Hepatocyte (in vitro differentiated cells): ENCODE results near the gene PPP1CC. TPM values are rescaled to one million over a fixed set of nuclear protein-coding genes. Genes with fewer than 3 reads are reported as not detected.

Source experiments
- DNase-seq: peaks from one replicate; pipeline ENCODE4 v3.0.0-alpha.2; 2016; ENCODE audit warnings: low spot score
- H2AFZ ChIP-seq: fragments of 200-600 bp; sonication (generic); 2 replicates; pipeline ENCODE4 v1.6.0; 2016; ENCODE audit warnings: antibody characterized with exemption, mild to moderate bottlenecking
- H3K27ac ChIP-seq: fragments of 200-600 bp; sonication (generic); 2 replicates; pipeline ENCODE4 v1.5.1; 2016; ENCODE audit warnings: mild to moderate bottlenecking
- H3K27me3 ChIP-seq: fragments of 200-600 bp; sonication (generic); 2 replicates; pipeline ENCODE4 v1.6.1; 2016
- H3K36me3 ChIP-seq: fragments of 200-600 bp; sonication (generic); replicated peaks from 2 replicates; pipeline ENCODE4 v1.5.1; 2016; ENCODE audit warnings: low read depth; ENCODE audit not compliant: insufficient read depth
- H3K4me1 ChIP-seq: fragments of 200-600 bp; sonication (generic); 2 replicates; pipeline ENCODE4 v1.5.1; 2016; ENCODE audit warnings: mild to moderate bottlenecking, moderate library complexity; ENCODE audit not compliant: insufficient read depth
- H3K4me2 ChIP-seq: fragments of 200-600 bp; sonication (generic); 2 replicates; pipeline ENCODE4 v1.6.0; 2016
- H3K4me3 ChIP-seq: fragments of 200-600 bp; sonication (generic); 2 replicates; pipeline ENCODE4 v1.5.1; 2016; ENCODE audit warnings: mild to moderate bottlenecking
- H3K79me2 ChIP-seq: fragments of 200-600 bp; sonication (generic); 2 replicates; pipeline ENCODE4 v1.6.0; 2017; ENCODE audit warnings: mild to moderate bottlenecking
- H3K9me2 ChIP-seq: fragments of 200-600 bp; sonication (generic); replicated peaks from 2 replicates; pipeline ENCODE4 v1.6.0; 2017; ENCODE audit warnings: mild to moderate bottlenecking; ENCODE audit not compliant: insufficient read depth
- H3K9me3 ChIP-seq: fragments of 200-600 bp; sonication (generic); 2 replicates; pipeline ENCODE4 v1.5.1; 2016; ENCODE audit warnings: low read depth, mild to moderate bottlenecking
- H4K20me1 ChIP-seq: fragments of 200-600 bp; sonication (generic); 2 replicates; pipeline ENCODE4 v1.6.0; 2016; ENCODE audit warnings: mild to moderate bottlenecking; ENCODE audit not compliant: insufficient read depth, poor library complexity, severe bottlenecking
- CTCF ChIP-seq: fragments of 200-600 bp; sonication (generic); IDR thresholded peaks from 2 replicates; pipeline ENCODE4 v1.5.1; 2016; ENCODE audit warnings: antibody characterized with exemption, mild to moderate bottlenecking; ENCODE audit not compliant: poor library complexity
- EZH2 ChIP-seq: fragments of 200-600 bp; sonication (generic); IDR thresholded peaks from 2 replicates; pipeline ENCODE4 v1.6.1; 2016; ENCODE audit warnings: antibody characterized with exemption, mild to moderate bottlenecking, borderline replicate concordance
- EZH2phosphoT487 ChIP-seq: fragments of 200-600 bp; sonication (generic); IDR thresholded peaks from one replicate; pipeline ENCODE4 v1.6.1; 2018; ENCODE audit warnings: antibody characterized with exemption, mild to moderate bottlenecking, low read depth, moderate library complexity; ENCODE audit not compliant: unreplicated experiment, severe bottlenecking
- WGBS: methylation state at CpG from one replicate; pipeline ENCODE4 v1.1.6; 2016; ENCODE audit warnings: low lambda C conversion rate; ENCODE audit errors: missing lambda C conversion rate; 5-methylcytosine and 5-hydroxymethylcytosine counted together
- polyA plus RNA-seq: library from polyadenylated mRNA; unstranded; fragments of >200 nt; fragmentation: Nextera tagmentation; extraction: Ambion mirVana; gene quantifications from 2 replicates; pipeline ENCODE4 v1.2.1, GENCODE V29; 2016
- total RNA-seq: library from RNA; depleted of rRNA; stranded (reverse); fragments of >200 nt; gene quantifications from 2 replicates; pipeline ENCODE4 v1.2.3, GENCODE V29; 2014

The PPP1CC gene
- total and polyA plus RNA-seq, 2 experiments from 2014 or later, result 43.5 to 134 TPM

- Histone ChIP-seq H4K20me1 (no peaks in the 10 kb centered on the region), H3K27ac (no peak overlapping the region), H3K36me3 (no peaks in the 10 kb centered on the region), H3K4me3 (no peak overlapping the region), H3K4me2 (no peak overlapping the region), H2AFZ (no peak overlapping the region), H3K9me2 (no peaks in the 10 kb centered on the region), H3K9me3 (no peaks in the 10 kb centered on the region), H3K27me3 (no peaks in the 10 kb centered on the region), H3K79me2 (no peaks in the 10 kb centered on the region), H3K4me1 (no peaks in the 10 kb centered on the region)
- TF ChIP-seq CTCF (no peak), EZH2 (no peak), EZH2phosphoT487 (no peak)
- DNase-seq, result no peak
- WGBS, result 87% methylated on average over 28 of the region's 28 CpGs
Observed at GRCh38 chr12:110699591-110700445, 42.9 kb downstream of the PPP1CC start.

- 56% methylated on average over 20 of the region's 20 CpGs for WGBS
- Histone ChIP-seq H3K4me3 (no peak overlapping the region), H2AFZ (no peak overlapping the region), H3K9me3 (no peaks in the 10 kb centered on the region), H3K27ac (peak overlapping the region; percentile 23), H4K20me1 (no peaks in the 10 kb centered on the region), H3K9me2 (no peaks in the 10 kb centered on the region), H3K4me1 (no peaks in the 10 kb centered on the region), H3K79me2 (no peaks in the 10 kb centered on the region), H3K36me3 (no peaks in the 10 kb centered on the region), H3K27me3 (no peaks in the 10 kb centered on the region), H3K4me2 (no peak overlapping the region)
- TF ChIP-seq EZH2, result no peak
- TF ChIP-seq CTCF, result peak; percentile 55
- DNase-seq, result peak; percentile 83
Observed at GRCh38 chr12:110698171-110698902, 44.4 kb downstream of the PPP1CC start.

- H3K27ac ChIP-seq, result no peak overlapping the region
- no peak for DNase-seq
- 95% methylated on average over 2 of the region's 2 CpGs for WGBS
- H3K4me2 ChIP-seq, result no peak overlapping the region
- TF ChIP-seq CTCF (no peak), EZH2 (no peak), EZH2phosphoT487 (no peak)
- H3K27me3 ChIP-seq, result no peaks in the 10 kb centered on the region
- H3K79me2 ChIP-seq, result no peaks in the 10 kb centered on the region
- H3K4me3 ChIP-seq, result no peak overlapping the region
- H4K20me1 ChIP-seq, result no peaks in the 10 kb centered on the region
- H2AFZ ChIP-seq, result no peak overlapping the region
- no peaks in the 10 kb centered on the region for H3K4me1 ChIP-seq
- H3K9me3 ChIP-seq, result no peaks in the 10 kb centered on the region
- H3K9me2 ChIP-seq, result no peaks in the 10 kb centered on the region
- H3K36me3 ChIP-seq, result no peaks in the 10 kb centered on the region
Observed at GRCh38 chr12:110697236-110697635, 45.5 kb downstream of the PPP1CC start.
